Neural progenitor cell (in vitro differentiated cells): ENCODE results near the gene FAM124A. TPM values are rescaled to one million over a fixed set of nuclear protein-coding genes. Genes with fewer than 3 reads are reported as not detected.

ENCODE experiments used
- DNase-seq: peaks from one replicate; pipeline ENCODE4 v3.0.0-alpha.2; 2016; ENCODE audit warnings: low spot score
- H2AFZ ChIP-seq: fragments of 200-600 bp; sonication (generic); replicated peaks from 2 replicates; pipeline ENCODE4 v1.6.1; 2016; ENCODE audit warnings: antibody characterized with exemption
- H3F3A ChIP-seq: fragments of 200-600 bp; sonication (generic); 2 replicates; pipeline ENCODE4 v1.6.1; 2016; ENCODE audit warnings: antibody characterized with exemption, low read depth
- H3K27ac ChIP-seq: fragments of 200-600 bp; sonication (generic); 2 replicates; pipeline ENCODE4 v1.5.1; 2016; ENCODE audit warnings: mild to moderate bottlenecking
- H3K27me3 ChIP-seq: fragments of 200-600 bp; sonication (generic); 2 replicates; pipeline ENCODE4 v1.6.1; 2016; ENCODE audit warnings: mild to moderate bottlenecking, moderate library complexity
- H3K36me3 ChIP-seq: fragments of 200-600 bp; sonication (generic); 2 replicates; pipeline ENCODE4 v1.5.1; 2016
- H3K4me1 ChIP-seq: fragments of 200-600 bp; sonication (generic); 2 replicates; pipeline ENCODE4 v1.6.1; 2016; ENCODE audit warnings: mixed run types
- H3K4me2 ChIP-seq: fragments of 200-600 bp; sonication (generic); 2 replicates; pipeline ENCODE4 v1.6.1; 2016
- H3K4me3 ChIP-seq: fragments of 200-600 bp; sonication (generic); 2 replicates; pipeline ENCODE4 v1.5.1; 2016
- H3K79me2 ChIP-seq: fragments of 200-600 bp; sonication (generic); 2 replicates; pipeline ENCODE4 v1.6.1; 2016; ENCODE audit warnings: low read depth
- H3K9ac ChIP-seq: fragments of 200-600 bp; sonication (generic); 2 replicates; pipeline ENCODE4 v1.6.1; 2016
- H3K9me3 ChIP-seq: fragments of 200-600 bp; sonication (generic); 2 replicates; pipeline ENCODE4 v1.5.1; 2016; ENCODE audit warnings: low read depth
- H4K20me1 ChIP-seq: fragments of 200-600 bp; sonication (generic); 2 replicates; pipeline ENCODE4 v1.6.1; 2016; ENCODE audit warnings: low read depth
- H3K27ac Mint-ChIP-seq: 3 replicates; pipeline ENCODE4 v1.8.0; 2021; ENCODE audit warnings: mixed read lengths
- H3K27me3 Mint-ChIP-seq: 2 replicates; pipeline ENCODE4 v1.8.0; 2022; ENCODE audit warnings: low read depth, mild to moderate bottlenecking, inconsistent platforms, moderate library complexity, mixed read lengths; ENCODE audit not compliant: insufficient read depth
- H3K36me3 Mint-ChIP-seq: 3 replicates; pipeline ENCODE4 v1.8.0; 2021; ENCODE audit warnings: mixed read lengths
- H3K4me1 Mint-ChIP-seq: 3 replicates; pipeline ENCODE4 v1.8.0; 2021; ENCODE audit warnings: mixed read lengths
- H3K4me3 Mint-ChIP-seq: 3 replicates; pipeline ENCODE4 v1.8.0; 2021; ENCODE audit warnings: mild to moderate bottlenecking, moderate library complexity, mixed read lengths
- H3K9me3 Mint-ChIP-seq: 3 replicates; pipeline ENCODE4 v1.8.0; 2020; ENCODE audit warnings: mixed read lengths
- CTCF ChIP-seq: fragments of 200-600 bp; sonication (generic); IDR thresholded peaks from 2 replicates; pipeline ENCODE4 v1.5.1; 2017; ENCODE audit warnings: antibody characterized with exemption, mild to moderate bottlenecking
- EZH2 ChIP-seq: fragments of 200-600 bp; sonication (generic); IDR thresholded peaks from 2 replicates; pipeline ENCODE4 v1.6.1; 2017; ENCODE audit warnings: antibody characterized with exemption, mild to moderate bottlenecking, moderate library complexity
- EZH2phosphoT487 ChIP-seq: fragments of 200-600 bp; sonication (generic); IDR thresholded peaks from 2 replicates; pipeline ENCODE4 v1.6.1; 2017; ENCODE audit warnings: antibody characterized with exemption
- total RNA-seq: library from RNA; depleted of rRNA; stranded (reverse); fragments of >200 nt; gene quantifications from 2 replicates; pipeline ENCODE4 v1.2.3, GENCODE V29; 2015; ENCODE audit warnings: low replicate concordance

FAM124A gene
- total RNA-seq, 1 donor from 2014 or later = 22.6 TPM

DNA sequence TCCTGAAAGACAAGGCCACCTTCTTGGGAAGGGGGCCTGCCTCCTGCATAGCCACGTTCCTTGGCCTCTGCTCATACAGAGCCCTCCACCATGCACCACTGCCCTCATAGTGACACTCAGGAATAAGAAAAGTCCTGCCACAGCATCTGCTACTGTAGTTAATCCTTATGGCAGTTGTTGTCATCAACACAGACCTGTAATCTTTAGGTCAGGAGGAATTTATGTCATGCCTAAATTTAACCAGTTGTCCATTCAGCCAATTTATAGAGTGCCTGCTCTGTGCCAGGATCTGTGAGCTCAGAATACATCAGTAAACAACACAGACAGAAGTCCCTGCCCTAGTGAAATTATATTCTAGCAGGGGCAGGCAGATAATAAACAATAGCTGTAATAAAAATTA, 44.4 kb downstream of the FAM124A start:
- Histone ChIP-seq H3F3A (peaks cover 12% of the 10 kb centered on the region), H4K20me1 (peaks cover 67% of the 10 kb centered on the region), H3K4me1 (peaks cover 51% of the 10 kb centered on the region), H3K36me3 (no peaks in the 10 kb centered on the region), H2AFZ (no peak overlapping the region), H3K27ac (no peak overlapping the region), H3K9ac (no peak overlapping the region), H3K9me3 (no peaks in the 10 kb centered on the region), H3K4me2 (no peak overlapping the region), H3K79me2 (peaks cover 47% of the 10 kb centered on the region), H3K27me3 (no peaks in the 10 kb centered on the region), H3K4me3 (no peak overlapping the region)
- H3K9me3 Mint-ChIP-seq = no peaks in the 10 kb centered on the region
- H3K36me3 Mint-ChIP-seq = peaks cover 1% of the 10 kb centered on the region
- DNase-seq = no peak
- H3K27me3 Mint-ChIP-seq = peaks cover 2% of the 10 kb centered on the region
- H3K4me3 Mint-ChIP-seq = no peak overlapping the region
- no peak overlapping the region for H3K27ac Mint-ChIP-seq
- peaks cover 25% of the 10 kb centered on the region for H3K4me1 Mint-ChIP-seq
- no peak for TF ChIP-seq EZH2phosphoT487
- TF ChIP-seq EZH2 = no peak
- TF ChIP-seq CTCF = no peak

GRCh38 chr13:51267622-51268021, 45.4 kb downstream of the FAM124A start:
- no peak overlapping the region for H3K4me2 ChIP-seq
- H3K27me3 ChIP-seq = no peaks in the 10 kb centered on the region
- peak; percentile 24 for DNase-seq
- Mint-ChIP-seq H3K27ac (no peak overlapping the region), H3K4me1 (peaks cover 20% of the 10 kb centered on the region), H3K9me3 (no peaks in the 10 kb centered on the region), H3K4me3 (no peak overlapping the region), H3K36me3 (no peaks in the 10 kb centered on the region), H3K27me3 (peaks cover 2% of the 10 kb centered on the region)
- peaks cover 44% of the 10 kb centered on the region for H3K79me2 ChIP-seq
- peak overlapping the region; percentile 16 for H3K27ac ChIP-seq
- no peaks in the 10 kb centered on the region for H3K9me3 ChIP-seq
- H3K4me3 ChIP-seq = no peak overlapping the region
- H2AFZ ChIP-seq = no peak overlapping the region
- H3K9ac ChIP-seq = no peak overlapping the region
- H4K20me1 ChIP-seq = peaks cover 58% of the 10 kb centered on the region
- TF ChIP-seq EZH2 (no peak), EZH2phosphoT487 (no peak), CTCF (no peak)
- H3K36me3 ChIP-seq = no peaks in the 10 kb centered on the region
- peaks cover 3% of the 10 kb centered on the region for H3F3A ChIP-seq
- peaks cover 41% of the 10 kb centered on the region for H3K4me1 ChIP-seq

DNA sequence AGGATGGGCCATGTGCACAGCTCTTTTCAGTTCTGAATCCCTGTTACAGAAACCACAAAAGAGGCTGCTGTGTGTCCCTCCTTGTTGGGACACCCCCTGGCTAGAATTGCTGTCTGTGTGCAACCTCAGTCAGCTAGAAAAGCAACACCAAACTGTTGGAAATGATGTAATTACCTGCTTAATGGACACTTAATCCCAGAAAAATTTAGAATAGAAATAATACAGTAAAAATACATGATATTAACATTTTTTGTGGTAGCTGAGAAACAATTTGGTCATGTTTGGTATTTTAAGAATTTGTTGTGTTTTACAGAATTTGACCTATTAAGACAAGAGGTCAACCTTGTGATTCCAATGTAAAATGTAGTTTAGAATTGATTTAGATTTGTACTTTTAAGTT, 46.8 kb downstream of the FAM124A start:
- Histone ChIP-seq H3F3A (no peaks in the 10 kb centered on the region), H3K4me2 (no peak overlapping the region), H3K36me3 (no peaks in the 10 kb centered on the region), H4K20me1 (peaks cover 51% of the 10 kb centered on the region), H3K4me3 (no peak overlapping the region), H2AFZ (no peak overlapping the region), H3K4me1 (peaks cover 36% of the 10 kb centered on the region), H3K27ac (no peak overlapping the region), H3K27me3 (no peaks in the 10 kb centered on the region), H3K9ac (no peak overlapping the region), H3K79me2 (peaks cover 47% of the 10 kb centered on the region), H3K9me3 (no peaks in the 10 kb centered on the region)
- Mint-ChIP-seq H3K36me3 (no peaks in the 10 kb centered on the region), H3K9me3 (no peaks in the 10 kb centered on the region), H3K27me3 (peaks cover 2% of the 10 kb centered on the region), H3K4me3 (no peak overlapping the region), H3K4me1 (peaks cover 10% of the 10 kb centered on the region), H3K27ac (no peak overlapping the region)
- DNase-seq = no peak
- TF ChIP-seq EZH2phosphoT487 (no peak), EZH2 (no peak)

- Mint-ChIP-seq H3K27ac (no peak overlapping the region), H3K36me3 (no peaks in the 10 kb centered on the region)
- peaks cover 7% of the 10 kb centered on the region for H3K36me3 ChIP-seq
These were observed 48.6 kb downstream of the FAM124A start for GRCh38 chr13:51270623-51271415.

More at GRCh38 chr13:51270623-51271415, 48.6 kb downstream of the FAM124A start:
- Histone ChIP-seq H2AFZ (no peak overlapping the region), H3K4me2 (no peak overlapping the region), H3K9me3 (no peaks in the 10 kb centered on the region), H3K4me1 (peaks cover 40% of the 10 kb centered on the region), H3K4me3 (no peak overlapping the region), H3K27ac (no peak overlapping the region), H3K79me2 (peaks cover 46% of the 10 kb centered on the region), H4K20me1 (peaks cover 48% of the 10 kb centered on the region), H3K9ac (no peak overlapping the region), H3K27me3 (no peaks in the 10 kb centered on the region), H3F3A (no peaks in the 10 kb centered on the region)
- TF ChIP-seq CTCF = no peak
- TF ChIP-seq EZH2 = no peak
- TF ChIP-seq EZH2phosphoT487 = no peak
- H3K4me1 Mint-ChIP-seq = peaks cover 10% of the 10 kb centered on the region
- peaks cover 2% of the 10 kb centered on the region for H3K27me3 Mint-ChIP-seq
- H3K4me3 Mint-ChIP-seq = no peak overlapping the region
- no peaks in the 10 kb centered on the region for H3K9me3 Mint-ChIP-seq
- no peak for DNase-seq
